Measurements from ENCODE around the gene GNPAT. TPM values are rescaled to one million over a fixed set of nuclear protein-coding genes. Genes with fewer than 3 reads are reported as not detected.

GNPAT gene
- total RNA-seq, 1 experiment from 2014 or later, result 73.7 TPM

DNA sequence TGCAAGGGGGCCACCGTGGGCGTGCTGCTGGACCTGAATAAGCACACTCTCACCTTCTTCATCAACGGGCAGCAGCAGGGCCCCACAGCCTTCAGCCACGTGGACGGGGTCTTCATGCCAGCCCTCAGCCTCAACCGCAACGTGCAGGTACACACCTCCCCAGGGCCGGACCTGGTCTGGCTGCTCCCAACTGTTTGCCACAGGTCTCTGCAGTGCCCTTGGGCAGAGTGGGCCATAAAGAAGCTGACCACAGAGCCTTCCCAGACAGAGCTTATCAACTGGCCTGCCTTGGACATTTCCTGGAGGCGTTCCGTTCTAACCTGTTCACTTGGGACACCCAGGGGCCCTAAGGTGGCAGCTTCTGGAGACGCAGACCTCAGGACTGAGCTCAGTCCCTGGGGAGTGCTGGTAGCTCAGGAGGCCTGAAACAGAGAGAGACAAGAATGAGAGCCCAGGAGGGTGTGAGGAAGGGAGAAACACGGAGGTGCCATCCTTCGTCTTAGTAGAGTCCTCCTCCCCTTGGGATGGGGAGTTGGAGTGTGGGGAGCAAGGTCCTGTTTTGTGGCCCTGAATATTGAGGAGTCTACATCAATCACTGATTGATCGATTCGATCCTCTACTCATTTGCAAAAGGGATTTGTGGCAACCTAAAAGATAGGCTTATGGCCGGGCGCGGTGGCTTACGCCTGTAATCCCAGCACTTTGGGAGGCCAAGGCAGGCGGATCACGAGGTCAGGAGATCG lies 27.0 kb upstream of the GNPAT start:
- Histone ChIP-seq H3K4me3 (ENCODE audit: low read depth, low read length, poor library complexity, severe bottlenecking) (no peak overlapping the region), H3K4me1 (ENCODE audit: insufficient read depth, low read length, poor library complexity, severe bottlenecking) (no peaks in the 10 kb centered on the region), H3K36me3 (ENCODE audit: insufficient read depth, low read length, poor library complexity, severe bottlenecking) (no peaks in the 10 kb centered on the region), H3K9me3 (ENCODE audit: low read depth, low read length, poor library complexity, severe bottlenecking) (no peaks in the 10 kb centered on the region), H3K27me3 (replicated peaks; ENCODE audit: insufficient read depth, low read depth, low read length, poor library complexity) (no peaks in the 10 kb centered on the region), H3K27ac (ENCODE audit: low read depth, low read length, poor library complexity, severe bottlenecking) (no peak overlapping the region)
- intact Hi-C loops (cut with micrococcal nuclease; ENCODE audit: unreplicated experiment), result no loop called here
- ChIA-PET POLR2A (ENCODE audit: low non-redundant PET) (no interaction called here), CTCF (interaction anchor here (0.5 kb wide), 1 partner anchor 346 kb away, joined by 4 read pairs; no protein-coding TSS in a partner anchor)
- no peak for DNase-seq (ENCODE audit: low spot score)
- BruUV-seq (replicated peaks), result no TSS peak
- no peak for TF ChIP-seq EZH2 (IDR thresholded peaks at IDR 0.05; ENCODE audit: borderline replicate concordance, low read depth, low read length, poor library complexity, severe bottlenecking)

DNA sequence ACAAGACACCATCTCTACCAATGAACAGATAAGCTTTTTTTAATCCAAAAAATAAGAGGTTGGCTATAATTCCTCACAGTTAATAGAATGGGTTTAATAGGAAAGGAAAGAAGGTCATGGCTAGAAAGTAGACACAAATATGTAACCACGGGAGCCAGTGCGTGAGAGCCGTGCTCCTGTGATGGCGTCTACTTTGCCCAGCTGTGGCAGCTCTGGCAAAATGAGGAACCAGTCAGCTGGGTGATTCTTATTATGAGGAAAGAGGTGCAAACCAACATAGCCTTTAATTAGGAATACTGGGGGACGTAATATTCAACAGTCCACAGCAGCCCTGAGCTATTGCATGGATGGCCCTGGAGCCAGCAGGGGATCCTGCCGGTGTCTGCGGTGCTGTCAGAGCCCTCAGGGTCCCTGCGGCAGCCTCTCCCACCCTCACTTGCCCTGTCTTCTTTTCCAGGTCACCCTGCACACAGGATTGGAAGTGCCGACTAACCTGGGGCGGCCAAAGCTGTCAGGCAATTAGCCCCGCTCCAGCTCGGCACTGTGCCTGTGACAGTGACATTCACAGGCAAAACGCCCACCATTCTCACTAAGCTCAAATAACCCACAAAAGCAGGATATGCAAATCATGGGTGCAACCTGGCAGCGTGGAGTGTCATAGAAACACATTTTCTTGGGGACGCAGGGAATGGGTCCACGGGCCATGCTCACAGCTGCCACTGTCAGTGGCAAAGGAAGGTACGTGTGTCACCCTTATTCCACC lies 25.9 kb upstream of the GNPAT start:
- Histone ChIP-seq H3K27me3 (replicated peaks; ENCODE audit: insufficient read depth, low read depth, low read length, poor library complexity) (no peaks in the 10 kb centered on the region), H3K9me3 (ENCODE audit: low read depth, low read length, poor library complexity, severe bottlenecking) (no peaks in the 10 kb centered on the region), H3K36me3 (ENCODE audit: insufficient read depth, low read length, poor library complexity, severe bottlenecking) (no peaks in the 10 kb centered on the region), H3K27ac (ENCODE audit: low read depth, low read length, poor library complexity, severe bottlenecking) (no peak overlapping the region), H3K4me1 (ENCODE audit: insufficient read depth, low read length, poor library complexity, severe bottlenecking) (no peaks in the 10 kb centered on the region), H3K4me3 (ENCODE audit: low read depth, low read length, poor library complexity, severe bottlenecking) (no peak overlapping the region)
- no TSS peak for BruUV-seq (replicated peaks)
- intact Hi-C loops (cut with micrococcal nuclease; ENCODE audit: unreplicated experiment), result no loop called here
- POLR2A ChIA-PET (ENCODE audit: low non-redundant PET), result no interaction called here
- TF ChIP-seq, protein P1, sequence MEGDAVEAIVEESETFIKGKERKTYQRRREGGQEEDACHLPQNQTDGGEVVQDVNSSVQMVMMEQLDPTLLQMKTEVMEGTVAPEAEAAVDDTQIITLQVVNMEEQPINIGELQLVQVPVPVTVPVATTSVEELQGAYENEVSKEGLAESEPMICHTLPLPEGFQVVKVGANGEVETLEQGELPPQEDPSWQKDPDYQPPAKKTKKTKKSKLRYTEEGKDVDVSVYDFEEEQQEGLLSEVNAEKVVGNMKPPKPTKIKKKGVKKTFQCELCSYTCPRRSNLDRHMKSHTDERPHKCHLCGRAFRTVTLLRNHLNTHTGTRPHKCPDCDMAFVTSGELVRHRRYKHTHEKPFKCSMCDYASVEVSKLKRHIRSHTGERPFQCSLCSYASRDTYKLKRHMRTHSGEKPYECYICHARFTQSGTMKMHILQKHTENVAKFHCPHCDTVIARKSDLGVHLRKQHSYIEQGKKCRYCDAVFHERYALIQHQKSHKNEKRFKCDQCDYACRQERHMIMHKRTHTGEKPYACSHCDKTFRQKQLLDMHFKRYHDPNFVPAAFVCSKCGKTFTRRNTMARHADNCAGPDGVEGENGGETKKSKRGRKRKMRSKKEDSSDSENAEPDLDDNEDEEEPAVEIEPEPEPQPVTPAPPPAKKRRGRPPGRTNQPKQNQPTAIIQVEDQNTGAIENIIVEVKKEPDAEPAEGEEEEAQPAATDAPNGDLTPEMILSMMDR (conservative IDR thresholded peaks at IDR 0.05; ENCODE audit: low read depth, low read length), result no peak
- TF ChIP-seq EZH2 (IDR thresholded peaks at IDR 0.05; ENCODE audit: borderline replicate concordance, low read depth, low read length, poor library complexity, severe bottlenecking), result no peak
- CTCF ChIA-PET, result no interaction called here
- no peak for DNase-seq (ENCODE audit: low spot score)

DNA sequence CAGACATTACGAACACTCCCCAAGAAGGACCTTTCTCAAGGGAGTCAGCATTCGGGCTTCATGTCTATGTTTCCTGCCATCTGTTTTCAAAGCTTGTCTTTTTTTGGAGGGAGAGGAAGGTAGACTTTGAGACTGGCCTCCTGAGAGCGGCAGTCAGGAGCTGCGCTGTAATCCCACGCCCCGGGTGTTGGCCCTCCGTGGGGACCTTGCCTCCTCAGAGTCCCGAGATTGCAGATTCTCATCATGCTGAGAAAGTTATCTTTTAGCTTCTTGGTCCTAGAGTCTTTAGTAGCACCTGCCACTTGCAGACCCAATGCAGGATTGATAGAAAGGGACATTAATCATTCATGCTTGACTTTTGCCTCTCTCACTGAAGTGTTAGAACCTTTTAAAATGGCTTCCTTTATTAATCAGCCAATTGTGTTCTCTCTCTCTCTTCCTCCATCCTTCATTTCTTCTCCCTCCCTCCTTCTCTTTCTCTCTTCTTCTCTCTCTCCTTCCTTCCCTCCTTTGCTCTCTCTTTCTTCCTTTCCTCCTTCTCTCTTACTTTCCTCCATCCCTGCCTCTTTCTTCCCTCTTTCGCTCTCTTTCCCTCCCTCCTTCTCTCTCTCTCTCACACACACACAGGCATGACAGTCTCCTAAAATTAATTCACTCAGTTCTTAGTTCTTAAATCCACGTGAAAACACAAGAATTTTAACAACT lies 25.2 kb upstream of the GNPAT start:
- H3K4me3 ChIP-seq (ENCODE audit: low read depth, low read length, poor library complexity, severe bottlenecking), result no peak overlapping the region
- H3K36me3 ChIP-seq (ENCODE audit: insufficient read depth, low read length, poor library complexity, severe bottlenecking), result no peaks in the 10 kb centered on the region
- DNase-seq (ENCODE audit: low spot score), result no peak
- no TSS peak for BruUV-seq (replicated peaks)
- ChIA-PET POLR2A (ENCODE audit: low non-redundant PET) (no interaction called here), CTCF (no interaction called here)
- no peaks in the 10 kb centered on the region for H3K9me3 ChIP-seq (ENCODE audit: low read depth, low read length, poor library complexity, severe bottlenecking)
- TF ChIP-seq, protein P1 (conservative IDR thresholded peaks at IDR 0.05; ENCODE audit: low read depth, low read length), result no peak
- TF ChIP-seq EZH2 (IDR thresholded peaks at IDR 0.05; ENCODE audit: borderline replicate concordance, low read depth, low read length, poor library complexity, severe bottlenecking), result no peak
- H3K27me3 ChIP-seq (replicated peaks; ENCODE audit: insufficient read depth, low read depth, low read length, poor library complexity), result no peaks in the 10 kb centered on the region
- no peaks in the 10 kb centered on the region for H3K4me1 ChIP-seq (ENCODE audit: insufficient read depth, low read length, poor library complexity, severe bottlenecking)
- intact Hi-C loops (cut with micrococcal nuclease; ENCODE audit: unreplicated experiment), result no loop called here
- no peak overlapping the region for H3K27ac ChIP-seq (ENCODE audit: low read depth, low read length, poor library complexity, severe bottlenecking)
